Spleen (tissue), 7 donors: Measurements from ENCODE around the gene GBX1.

ENCODE experiments used
- POLR2A ChIP-seq, 3 donors: fragments of 450-650 bp; IDR thresholded peaks; one replicate each; pipeline ENCODE4 v1.5.1; 2017; ENCODE audit warnings: antibody characterized with exemption in 3 of 3, mild to moderate bottlenecking in 1 of 3
- POLR2AphosphoS5 ChIP-seq, 3 donors: sonication (generic); formaldehyde crosslinking; IDR thresholded peaks; one replicate each; pipeline ENCODE4 v1.5.1; 2017; ENCODE audit warnings: antibody characterized with exemption in 3 of 3
- TF ChIP-seq, protein P1 (sequence below), 11 experiments: fragments of 200-600 bp in 7 of 11; fragments of 450-650 bp in 4 of 11; sonication (generic) in 4 of 11; IDR thresholded peaks in 8 of 11; conservative IDR thresholded peaks in 3 of 11; 1 replicate in 7 of 11; 2 replicates in 4 of 11; pipeline versions ENCODE4 v1.4.0 to v1.8.0; 2016 to 2021; ENCODE audit warnings: antibody characterized with exemption in 11 of 11, inconsistent platforms in 4 of 11, mild to moderate bottlenecking in 1 of 11
- donor health status: DM: no; HTN: no; CAD: no; lungs with moderate emphysema.
- donor health status: DM: no; HTN: no; CAD: no.
- donor health status: DM: no; HTN: no; CAD: no.

DNA sequence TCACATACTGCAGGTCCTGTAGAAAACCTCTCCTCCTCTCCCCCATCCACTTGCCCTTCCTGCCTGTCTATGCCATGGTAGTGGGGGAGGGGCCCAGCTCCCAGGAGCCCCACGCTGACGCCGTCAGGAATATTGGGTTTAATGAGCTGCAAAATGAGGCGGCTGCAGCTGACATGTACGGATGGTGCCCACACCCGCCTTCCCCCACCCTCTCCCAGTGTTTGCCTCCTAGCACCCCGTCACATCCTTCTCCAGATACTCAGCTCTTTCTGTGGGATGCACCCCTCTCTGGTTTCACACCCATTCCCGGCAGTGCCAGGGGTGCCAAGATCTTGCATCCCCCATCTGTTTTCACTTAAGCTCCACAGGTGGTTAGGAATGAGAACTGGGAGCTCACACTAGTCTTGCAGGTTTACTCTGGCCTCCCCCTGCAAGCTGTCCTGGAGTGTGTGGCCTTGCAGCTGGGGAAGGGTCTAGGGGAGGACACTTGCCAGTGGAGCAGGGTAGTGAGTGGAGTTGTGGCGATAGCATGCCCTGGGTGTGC lies 26.1 kb downstream of the GBX1 start:
- TF ChIP-seq, protein P1, sequence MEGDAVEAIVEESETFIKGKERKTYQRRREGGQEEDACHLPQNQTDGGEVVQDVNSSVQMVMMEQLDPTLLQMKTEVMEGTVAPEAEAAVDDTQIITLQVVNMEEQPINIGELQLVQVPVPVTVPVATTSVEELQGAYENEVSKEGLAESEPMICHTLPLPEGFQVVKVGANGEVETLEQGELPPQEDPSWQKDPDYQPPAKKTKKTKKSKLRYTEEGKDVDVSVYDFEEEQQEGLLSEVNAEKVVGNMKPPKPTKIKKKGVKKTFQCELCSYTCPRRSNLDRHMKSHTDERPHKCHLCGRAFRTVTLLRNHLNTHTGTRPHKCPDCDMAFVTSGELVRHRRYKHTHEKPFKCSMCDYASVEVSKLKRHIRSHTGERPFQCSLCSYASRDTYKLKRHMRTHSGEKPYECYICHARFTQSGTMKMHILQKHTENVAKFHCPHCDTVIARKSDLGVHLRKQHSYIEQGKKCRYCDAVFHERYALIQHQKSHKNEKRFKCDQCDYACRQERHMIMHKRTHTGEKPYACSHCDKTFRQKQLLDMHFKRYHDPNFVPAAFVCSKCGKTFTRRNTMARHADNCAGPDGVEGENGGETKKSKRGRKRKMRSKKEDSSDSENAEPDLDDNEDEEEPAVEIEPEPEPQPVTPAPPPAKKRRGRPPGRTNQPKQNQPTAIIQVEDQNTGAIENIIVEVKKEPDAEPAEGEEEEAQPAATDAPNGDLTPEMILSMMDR (IDR thresholded peaks at IDR 0.05 in 8 of 11, conservative IDR thresholded peaks at IDR 0.05 in 3 of 11), result no peak
- TF ChIP-seq POLR2A (IDR thresholded peaks at IDR 0.05) (no peak), POLR2AphosphoS5 (IDR thresholded peaks at IDR 0.05) (no peak)
